PC-9 (cell line): ENCODE data around the gene MPC2. TPM values are rescaled to one million over a fixed set of nuclear protein-coding genes. Genes with fewer than 3 reads are reported as not detected.

Experiments
- BruUV-seq: library from RNA; stranded (reverse); fragments of 400-500 nt; replicated peaks from 2 replicates; lab custom pipeline; 2021; lab: Mats Ljungman, UMichigan
- CTCF ChIA-PET: fragments of 300-600 bp; sonication (Branson Sonifier 250); formaldehyde crosslinking; loops from one replicate; lab custom pipeline; 2022; ENCODE audit warnings: antibody characterized with exemption; lab: Charles Lee
- POLR2A ChIA-PET: fragments of 300-600 bp; sonication (Branson Sonifier 250); formaldehyde crosslinking; loops from one replicate; lab custom pipeline; 2022; ENCODE audit warnings: antibody characterized with exemption; ENCODE audit not compliant: unreplicated experiment; lab: Charles Lee
- DNase-seq, 2 experiments: peaks; one replicate each; pipeline versions ENCODE4 v3.0.0 to v3.0.0-alpha.2; 2015 to 2022; ENCODE audit warnings: mixed read lengths in 1 of 2
- H2AFZ ChIP-seq: fragments of 200-600 bp; sonication (generic); 2 replicates; pipeline ENCODE4 v1.8.1; 2017; ENCODE audit warnings: antibody characterized with exemption
- H3F3A ChIP-seq: fragments of 200-600 bp; sonication (generic); 2 replicates; pipeline ENCODE4 v1.8.1; 2017; ENCODE audit warnings: antibody characterized with exemption, mild to moderate bottlenecking, low read depth; ENCODE audit not compliant: insufficient read depth
- H3K27ac ChIP-seq: fragments of 200-600 bp; sonication (generic); 2 replicates; pipeline ENCODE4 v1.6.1; 2016; ENCODE audit warnings: mixed run types
- H3K27me3 ChIP-seq: fragments of 200-600 bp; sonication (generic); 2 replicates; pipeline ENCODE4 v1.6.1; 2016; ENCODE audit warnings: low read depth, mixed run types; ENCODE audit not compliant: insufficient read depth
- H3K36me3 ChIP-seq: fragments of 200-600 bp; sonication (generic); 2 replicates; pipeline ENCODE4 v1.6.1; 2016; ENCODE audit warnings: low read depth, mixed run types
- H3K4me1 ChIP-seq: fragments of 200-600 bp; sonication (generic); replicated peaks from 2 replicates; pipeline ENCODE4 v1.6.1; 2016; ENCODE audit warnings: mixed run types; ENCODE audit not compliant: insufficient read depth
- H3K4me2 ChIP-seq: fragments of 200-600 bp; sonication (generic); 2 replicates; pipeline ENCODE4 v1.6.1; 2017; ENCODE audit warnings: mixed run types
- H3K4me3 ChIP-seq: fragments of 200-600 bp; sonication (generic); 2 replicates; pipeline ENCODE4 v1.6.1; 2016; ENCODE audit warnings: mixed run types
- H3K79me2 ChIP-seq: fragments of 200-600 bp; sonication (generic); 2 replicates; pipeline ENCODE4 v1.6.1; 2017; ENCODE audit warnings: low read depth, mixed run types
- H3K9me2 ChIP-seq: fragments of 200-600 bp; sonication (generic); 2 replicates; pipeline ENCODE4 v1.8.1; 2017; ENCODE audit warnings: mild to moderate bottlenecking; ENCODE audit not compliant: insufficient read depth
- H3K9me3 ChIP-seq: fragments of 200-600 bp; sonication (generic); 2 replicates; pipeline ENCODE4 v1.8.1; 2016; ENCODE audit warnings: low read depth; ENCODE audit not compliant: insufficient read depth
- H4K20me1 ChIP-seq: fragments of 200-600 bp; sonication (generic); 2 replicates; pipeline ENCODE4 v1.8.1; 2017; ENCODE audit not compliant: insufficient read depth
- CTCF ChIP-seq: fragments of 200-600 bp; sonication (generic); conservative IDR thresholded peaks from 2 replicates; pipeline ENCODE4 v1.6.1; 2017; ENCODE audit warnings: mixed run types, antibody characterized with exemption, mild to moderate bottlenecking, moderate library complexity
- EZH2 ChIP-seq: fragments of 200-600 bp; sonication (generic); IDR thresholded peaks from 2 replicates; pipeline ENCODE4 v1.8.0; 2017; ENCODE audit warnings: antibody characterized with exemption, low read depth
- intact Hi-C: fragments of 100-400 bp; cut with micrococcal nuclease; formaldehyde crosslinking; loops from one replicate; pipeline ENCODE4 v1.10.0; 2022; ENCODE audit not compliant: unreplicated experiment
- total RNA-seq: library from RNA; stranded (reverse); gene quantifications from 2 replicates; pipeline ENCODE4 v1.2.3, GENCODE V29; 2021

The MPC2 gene
- total RNA-seq, 1 experiment from 2014 or later, result 78.7 TPM

GRCh38 chr1:167899253-167899681 lies 37.6 kb downstream of the MPC2 start:
- intact Hi-C loops, result no loop called here
- TF ChIP-seq EZH2, result no peak
- no peak for TF ChIP-seq CTCF
- Histone ChIP-seq H3K36me3 (no peaks in the 10 kb centered on the region), H3F3A (no peaks in the 10 kb centered on the region), H3K4me3 (no peak overlapping the region), H3K27ac (no peak overlapping the region), H3K79me2 (no peaks in the 10 kb centered on the region), H3K9me3 (no peaks in the 10 kb centered on the region), H3K9me2 (no peaks in the 10 kb centered on the region), H2AFZ (no peak overlapping the region), H3K4me2 (no peak overlapping the region), H4K20me1 (no peaks in the 10 kb centered on the region), H3K4me1 (no peaks in the 10 kb centered on the region), H3K27me3 (no peaks in the 10 kb centered on the region)
- no TSS peak for BruUV-seq
- ChIA-PET CTCF (no interaction called here), POLR2A (no interaction called here)
- DNase-seq, result no peak

GRCh38 chr1:167898578-167899222 lies 38.2 kb downstream of the MPC2 start:
- H3K79me2 ChIP-seq, result no peaks in the 10 kb centered on the region
- H3K36me3 ChIP-seq, result no peaks in the 10 kb centered on the region
- no peaks in the 10 kb centered on the region for H3K4me1 ChIP-seq
- no peak overlapping the region for H2AFZ ChIP-seq
- DNase-seq, result no peak
- no peak overlapping the region for H3K4me2 ChIP-seq
- intact Hi-C loops, result no loop called here
- H3K4me3 ChIP-seq, result no peak overlapping the region
- BruUV-seq, result no TSS peak
- H3K9me3 ChIP-seq, result no peaks in the 10 kb centered on the region
- POLR2A ChIA-PET, result no interaction called here
- H3K27me3 ChIP-seq, result no peaks in the 10 kb centered on the region
- CTCF ChIA-PET, result no interaction called here
- H4K20me1 ChIP-seq, result no peaks in the 10 kb centered on the region
- TF ChIP-seq EZH2 (no peak), CTCF (no peak)
- H3F3A ChIP-seq, result no peaks in the 10 kb centered on the region
- no peak overlapping the region for H3K27ac ChIP-seq
- H3K9me2 ChIP-seq, result no peaks in the 10 kb centered on the region

- H3K36me3 ChIP-seq, result no peaks in the 10 kb centered on the region
- H3K4me2 ChIP-seq, result no peak overlapping the region
- H2AFZ ChIP-seq, result no peak overlapping the region; the same call in 1 of the 2 replicates
- H3K9me2 ChIP-seq, result no peaks in the 10 kb centered on the region
- no peaks in the 10 kb centered on the region for H3F3A ChIP-seq
- no peak overlapping the region for H3K27ac ChIP-seq
- CTCF ChIA-PET, result no interaction called here
- no peak overlapping the region for H3K4me3 ChIP-seq
- BruUV-seq, result no TSS peak
- no peaks in the 10 kb centered on the region for H3K4me1 ChIP-seq
- H3K27me3 ChIP-seq, result no peaks in the 10 kb centered on the region
- no peaks in the 10 kb centered on the region for H3K79me2 ChIP-seq
- no peak for TF ChIP-seq CTCF
- DNase-seq, result no peak
- no peaks in the 10 kb centered on the region for H4K20me1 ChIP-seq
- POLR2A ChIA-PET, result no interaction called here
- intact Hi-C loops, result no loop called here
- no peaks in the 10 kb centered on the region for H3K9me3 ChIP-seq
Observed at GRCh38 chr1:167893798-167894197, 43.1 kb downstream of the MPC2 start.
